GM21390 (cell line): ENCODE results near the gene GLDC.
"Not testable (repeated sequence)": the region's sequence is repeated elsewhere in the genome, so short reads cannot be mapped to it uniquely, and the experiment has no call there.

ENCODE experiments used
- ATAC-seq: cut with Tn5 transposase; IDR thresholded peaks from one replicate; pipeline ENCODE4 v1.9.1; 2021; ENCODE audit not compliant: unreplicated experiment

GLDC gene

GRCh38 chr9:6645355-6646292 lies at the start of gene GLDC:
TSS of gene GLDC (minus strand) at chr9:6645729. CDS start at chr9:6645499, 230 bp downstream.
- peak; percentile 94 for ATAC-seq

- no peak for ATAC-seq
Observed at GRCh38 chr9:6692881-6693361, 47.4 kb upstream of the GLDC start.

GRCh38 chr9:6692433-6692832 lies 46.9 kb upstream of the GLDC start:
- no peak for ATAC-seq

GRCh38 chr9:6690675-6691070 lies 45.1 kb upstream of the GLDC start:
- ATAC-seq, result not testable (repeated sequence)

- ATAC-seq, result no peak
Observed at GRCh38 chr9:6689893-6690674, 44.6 kb upstream of the GLDC start.

- no peak for ATAC-seq
Observed at GRCh38 chr9:6687180-6687579, 41.7 kb upstream of the GLDC start.

GRCh38 chr9:6686396-6686795 lies 40.9 kb upstream of the GLDC start:
- ATAC-seq, result no peak

GRCh38 chr9:6681957-6682501 lies 36.5 kb upstream of the GLDC start:
- no peak for ATAC-seq

GRCh38 chr9:6681147-6681956 lies 35.8 kb upstream of the GLDC start:
- ATAC-seq, result peak; percentile 68

- peak; percentile 17 for ATAC-seq
Observed at GRCh38 chr9:6680797-6681146, 35.2 kb upstream of the GLDC start.

GRCh38 chr9:6677803-6678202 lies 32.3 kb upstream of the GLDC start:
- ATAC-seq, result no peak

- ATAC-seq, result no peak
Observed at GRCh38 chr9:6676254-6676921, 30.9 kb upstream of the GLDC start.

GRCh38 chr9:6675268-6675667 lies 29.7 kb upstream of the GLDC start:
- ATAC-seq, result no peak

GRCh38 chr9:6673326-6674025 lies 27.9 kb upstream of the GLDC start:
- ATAC-seq, result peak; percentile 70

GRCh38 chr9:6672118-6672517 lies 26.6 kb upstream of the GLDC start:
- ATAC-seq, result no peak

GRCh38 chr9:6671416-6671815 lies 25.9 kb upstream of the GLDC start:
- ATAC-seq, result no peak

- no peak for ATAC-seq
Observed at GRCh38 chr9:6669881-6670280, 24.4 kb upstream of the GLDC start.

GRCh38 chr9:6667633-6668280 lies 22.2 kb upstream of the GLDC start:
- ATAC-seq, result no peak

- ATAC-seq, result no peak
Observed at GRCh38 chr9:6667080-6667479, 21.6 kb upstream of the GLDC start.
